Stimulated activated CD4-positive, alpha-beta T cell treated with anti-CD3 and anti-CD28 coated beads, Interleukin-4, amount 100 ng/mL, for 24 hours (primary cell): ENCODE measurements around the gene MS4A6A.
A peak's percentile ranks its signal among the peaks of the same experiment; 100 is the strongest.
"Not testable (repeated sequence)": the region's sequence is repeated elsewhere in the genome, so short reads cannot be mapped to it uniquely, and the experiment has no call there.

Source experiments
- DNase-seq: peaks from one replicate; pipeline ENCODE4 v3.0.0-alpha.2; 2020

MS4A6A gene

GRCh38 chr11:60183591-60184205 lies 815 bp upstream of the MS4A6A start:
- DNase-seq = no peak

GRCh38 chr11:60175860-60176275 lies 7.0 kb downstream of the MS4A6A start:
- no peak for DNase-seq

- DNase-seq = no peak
Observed at GRCh38 chr11:60172011-60172410, 10.9 kb downstream of the MS4A6A start.

GRCh38 chr11:60170566-60170965 lies 12.3 kb downstream of the MS4A6A start:
- no peak for DNase-seq

GRCh38 chr11:60169264-60169915 lies 13.5 kb downstream of the MS4A6A start:
- DNase-seq = no peak

GRCh38 chr11:60168306-60168705 lies 14.6 kb downstream of the MS4A6A start:
- DNase-seq = no peak

GRCh38 chr11:60165951-60166350 lies 16.9 kb downstream of the MS4A6A start:
- DNase-seq = no peak

GRCh38 chr11:60165538-60165937 lies 17.3 kb downstream of the MS4A6A start:
- no peak for DNase-seq

GRCh38 chr11:60164550-60165075 lies 18.3 kb downstream of the MS4A6A start:
- peak; percentile 7 for DNase-seq

- no peak for DNase-seq
Observed at GRCh38 chr11:60161766-60162165, 21.1 kb downstream of the MS4A6A start.

GRCh38 chr11:60161107-60161506 lies 21.8 kb downstream of the MS4A6A start:
- no peak for DNase-seq

- DNase-seq = no peak
Observed at GRCh38 chr11:60159868-60160267, 23.0 kb downstream of the MS4A6A start.

GRCh38 chr11:60159284-60159683 lies 23.6 kb downstream of the MS4A6A start:
- DNase-seq = no peak

- no peak for DNase-seq
Observed at GRCh38 chr11:60158636-60159035, 24.2 kb downstream of the MS4A6A start.

- no peak for DNase-seq
Observed at GRCh38 chr11:60155931-60156330, 27.0 kb downstream of the MS4A6A start.

GRCh38 chr11:60152727-60153126 lies 30.2 kb downstream of the MS4A6A start:
- not testable (repeated sequence) for DNase-seq

- no peak for DNase-seq
Observed at GRCh38 chr11:60150279-60150678, 32.6 kb downstream of the MS4A6A start.

- DNase-seq = no peak
Observed at GRCh38 chr11:60145677-60146076, 37.2 kb downstream of the MS4A6A start.

GRCh38 chr11:60143768-60144167 lies 39.1 kb downstream of the MS4A6A start:
- no peak for DNase-seq

GRCh38 chr11:60133917-60134316 lies 49.0 kb downstream of the MS4A6A start:
- DNase-seq = no peak

GRCh38 chr11:60131912-60132311 lies 51.0 kb downstream of the MS4A6A start:
- no peak for DNase-seq

- no peak for DNase-seq
Observed at GRCh38 chr11:60130496-60130895, 52.4 kb downstream of the MS4A6A start.

- no peak for DNase-seq
Observed at GRCh38 chr11:60129853-60130252, 53.0 kb downstream of the MS4A6A start.

GRCh38 chr11:60128866-60129265 lies 54.0 kb downstream of the MS4A6A start:
- DNase-seq = not testable (repeated sequence)

- no peak for DNase-seq
Observed at GRCh38 chr11:60128376-60128775, 54.5 kb downstream of the MS4A6A start.
